OCI-LY7 (cell line): ENCODE data around the gene AMPD2. TPM values are rescaled to one million over a fixed set of nuclear protein-coding genes. Genes with fewer than 3 reads are reported as not detected.

ENCODE experiments used
- BruUV-seq: library from RNA; stranded (reverse); fragments of 400-500 nt; replicated peaks from 2 replicates; lab custom pipeline; 2021; lab: Mats Ljungman, UMichigan
- CTCF ChIA-PET: fragments of 300-600 bp; sonication (Branson Sonifier 250); formaldehyde crosslinking; loops from one replicate; lab custom pipeline; 2022; ENCODE audit warnings: antibody characterized with exemption; ENCODE audit not compliant: unreplicated experiment; lab: Charles Lee
- POLR2A ChIA-PET: fragments of 300-600 bp; sonication (Branson Sonifier 250); formaldehyde crosslinking; loops from one replicate; lab custom pipeline; 2022; ENCODE audit warnings: antibody characterized with exemption; lab: Charles Lee
- DNase-seq: peaks from one replicate; pipeline ENCODE4 v3.0.0-alpha.2; 2015; ENCODE audit warnings: low spot score
- H2AFZ ChIP-seq: fragments of 200-600 bp; sonication (generic), shearing (Covaris generic); 2 replicates; pipeline ENCODE4 v1.6.1; 2014; ENCODE audit warnings: mild to moderate bottlenecking, antibody characterized with exemption, low read length, moderate library complexity
- H3K27ac ChIP-seq: fragments of 200-600 bp; sonication (generic); 2 replicates; pipeline ENCODE4 v1.5.1; 2014; ENCODE audit warnings: mixed run types, low read depth, mild to moderate bottlenecking, moderate library complexity, low read length, inconsistent platforms; ENCODE audit not compliant: poor library complexity, severe bottlenecking
- H3K36me3 ChIP-seq: fragments of 200-600 bp; sonication (generic); 2 replicates; pipeline ENCODE4 v1.6.1; 2014; ENCODE audit warnings: mild to moderate bottlenecking, antibody characterized with exemption, low read length, moderate library complexity, mixed read lengths; ENCODE audit not compliant: insufficient read depth
- H3K4me1 ChIP-seq: fragments of 200-600 bp; sonication (generic); 2 replicates; pipeline ENCODE4 v1.5.1; 2014; ENCODE audit warnings: mild to moderate bottlenecking, low read length; ENCODE audit not compliant: insufficient read depth, poor library complexity, severe bottlenecking
- H3K4me2 ChIP-seq: fragments of 200-600 bp; sonication (generic); 2 replicates; pipeline ENCODE4 v1.6.1; 2014; ENCODE audit warnings: mild to moderate bottlenecking, low read length
- H3K4me3 ChIP-seq: fragments of 200-600 bp; sonication (generic); 2 replicates; pipeline ENCODE4 v1.5.1; 2014; ENCODE audit warnings: mild to moderate bottlenecking, low read depth, low read length; ENCODE audit not compliant: poor library complexity, severe bottlenecking
- H3K79me2 ChIP-seq: fragments of 200-600 bp; sonication (generic); 2 replicates; pipeline ENCODE4 v1.6.1; 2016; ENCODE audit warnings: low read depth, mild to moderate bottlenecking, low read length, moderate library complexity, mixed read lengths; ENCODE audit not compliant: insufficient read depth
- H3K9me2 ChIP-seq: fragments of 200-600 bp; sonication (generic); 2 replicates; pipeline ENCODE4 v1.6.1; 2016; ENCODE audit warnings: mild to moderate bottlenecking, low read length, mixed read lengths; ENCODE audit not compliant: insufficient read depth
- H3K9me3 ChIP-seq: fragments of 200-600 bp; sonication (generic); 2 replicates; pipeline ENCODE4 v1.6.1; 2014; ENCODE audit warnings: mild to moderate bottlenecking, mixed run types, low read length, mixed read lengths
- H4K20me1 ChIP-seq: fragments of 200-600 bp; sonication (generic); 2 replicates; pipeline ENCODE4 v1.6.1; 2014; ENCODE audit warnings: mild to moderate bottlenecking, antibody characterized with exemption, low read length, moderate library complexity, mixed read lengths; ENCODE audit not compliant: insufficient read depth
- EZH2phosphoT487 ChIP-seq: fragments of 200-600 bp; sonication (generic); IDR thresholded peaks from 2 replicates; pipeline ENCODE4 v1.6.1; 2018; ENCODE audit warnings: low read depth, borderline replicate concordance, mild to moderate bottlenecking, mixed run types, antibody characterized with exemption, low read length, moderate library complexity, mixed read lengths
- intact Hi-C: fragments of 100-400 bp; cut with micrococcal nuclease; formaldehyde crosslinking; loops from one replicate; pipeline ENCODE4 v1.10.0; 2022; ENCODE audit not compliant: unreplicated experiment
- total RNA-seq, 2 experiments: library from RNA; depleted of rRNA in 1 of 2; stranded (reverse); fragments of >200 nt in 1 of 2; shearing (Covaris generic) in 1 of 2; gene quantifications; 2 replicates each; pipeline ENCODE4 v1.2.3, GENCODE V29; 2014 to 2022
- TF ChIP-seq, protein P1 (sequence below): fragments of 200-600 bp; sonication (generic); conservative IDR thresholded peaks from 2 replicates; pipeline ENCODE4 v1.5.1; 2014; ENCODE audit warnings: mild to moderate bottlenecking, antibody characterized with exemption, low read length, moderate library complexity, mixed read lengths

Gene AMPD2
- total RNA-seq, 2 experiments from 2014 or later = 51.8 to 66.2 TPM

GRCh38 chr1:109657395-109657794 is 37.8 kb downstream of the AMPD2 start:
- DNase-seq = no peak
- Histone ChIP-seq H2AFZ (no peak overlapping the region), H3K4me1 (peaks cover 5% of the 10 kb centered on the region), H3K36me3 (no peaks in the 10 kb centered on the region), H3K4me2 (no peak overlapping the region), H3K79me2 (no peaks in the 10 kb centered on the region), H3K9me3 (no peaks in the 10 kb centered on the region), H3K4me3 (no peak overlapping the region), H4K20me1 (no peaks in the 10 kb centered on the region), H3K27ac (no peak overlapping the region), H3K9me2 (no peaks in the 10 kb centered on the region)
- intact Hi-C loops = no loop called here
- TF ChIP-seq, protein P1, sequence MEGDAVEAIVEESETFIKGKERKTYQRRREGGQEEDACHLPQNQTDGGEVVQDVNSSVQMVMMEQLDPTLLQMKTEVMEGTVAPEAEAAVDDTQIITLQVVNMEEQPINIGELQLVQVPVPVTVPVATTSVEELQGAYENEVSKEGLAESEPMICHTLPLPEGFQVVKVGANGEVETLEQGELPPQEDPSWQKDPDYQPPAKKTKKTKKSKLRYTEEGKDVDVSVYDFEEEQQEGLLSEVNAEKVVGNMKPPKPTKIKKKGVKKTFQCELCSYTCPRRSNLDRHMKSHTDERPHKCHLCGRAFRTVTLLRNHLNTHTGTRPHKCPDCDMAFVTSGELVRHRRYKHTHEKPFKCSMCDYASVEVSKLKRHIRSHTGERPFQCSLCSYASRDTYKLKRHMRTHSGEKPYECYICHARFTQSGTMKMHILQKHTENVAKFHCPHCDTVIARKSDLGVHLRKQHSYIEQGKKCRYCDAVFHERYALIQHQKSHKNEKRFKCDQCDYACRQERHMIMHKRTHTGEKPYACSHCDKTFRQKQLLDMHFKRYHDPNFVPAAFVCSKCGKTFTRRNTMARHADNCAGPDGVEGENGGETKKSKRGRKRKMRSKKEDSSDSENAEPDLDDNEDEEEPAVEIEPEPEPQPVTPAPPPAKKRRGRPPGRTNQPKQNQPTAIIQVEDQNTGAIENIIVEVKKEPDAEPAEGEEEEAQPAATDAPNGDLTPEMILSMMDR = no peak
- no peak for TF ChIP-seq EZH2phosphoT487
- CTCF ChIA-PET = no interaction called here
- BruUV-seq = no TSS peak
- POLR2A ChIA-PET = interaction anchor here (0.9 kb wide), 1 partner anchor 97 kb away, joined by 3 read pairs; no protein-coding TSS in a partner anchor

GRCh38 chr1:109657970-109658369 is 38.3 kb downstream of the AMPD2 start:
- no peak overlapping the region for H3K4me3 ChIP-seq
- H3K79me2 ChIP-seq = no peaks in the 10 kb centered on the region
- no peak overlapping the region for H3K4me2 ChIP-seq
- no peak for DNase-seq
- no peak overlapping the region for H2AFZ ChIP-seq
- no peaks in the 10 kb centered on the region for H3K36me3 ChIP-seq
- no peak for TF ChIP-seq EZH2phosphoT487
- TF ChIP-seq, protein P1 = no peak
- H3K4me1 ChIP-seq = peaks cover 5% of the 10 kb centered on the region
- ChIA-PET CTCF (no interaction called here), POLR2A (interaction anchor here (0.9 kb wide), 1 partner anchor 96 kb away, joined by 3 read pairs; no protein-coding TSS in a partner anchor)
- H4K20me1 ChIP-seq = no peaks in the 10 kb centered on the region
- no peak overlapping the region for H3K27ac ChIP-seq
- no peaks in the 10 kb centered on the region for H3K9me2 ChIP-seq
- intact Hi-C loops = no loop called here
- BruUV-seq = no TSS peak
- no peaks in the 10 kb centered on the region for H3K9me3 ChIP-seq

DNA sequence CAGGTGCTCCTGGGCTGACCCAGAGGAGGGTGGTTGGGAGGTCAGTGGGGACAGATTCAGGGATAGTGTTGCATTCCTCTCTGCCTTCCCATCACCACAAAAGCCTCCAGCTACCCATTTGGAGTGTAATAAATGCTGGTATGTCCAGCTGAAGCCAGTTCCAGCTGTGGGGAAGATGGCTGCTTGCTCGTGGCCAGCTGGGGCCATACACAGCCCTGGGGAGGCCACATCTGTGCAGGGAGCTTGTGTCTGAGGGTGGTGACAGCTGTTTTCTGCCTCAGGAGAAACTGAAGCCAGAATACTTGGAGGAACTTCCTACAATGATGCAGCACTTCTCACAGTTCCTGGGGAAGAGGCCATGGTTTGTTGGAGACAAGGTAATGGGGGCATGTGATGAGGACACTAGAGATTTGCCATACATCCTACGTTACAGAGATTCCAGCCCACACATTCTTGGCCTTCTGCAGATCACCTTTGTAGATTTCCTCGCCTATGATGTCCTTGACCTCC is 39.0 kb downstream of the AMPD2 start:
- no TSS peak for BruUV-seq
- no peaks in the 10 kb centered on the region for H3K9me2 ChIP-seq
- DNase-seq = no peak
- H3K27ac ChIP-seq = no peak overlapping the region
- TF ChIP-seq EZH2phosphoT487 = no peak
- TF ChIP-seq, protein P1 = no peak
- H3K4me3 ChIP-seq = no peak overlapping the region
- H3K4me2 ChIP-seq = no peak overlapping the region
- intact Hi-C loops = no loop called here
- no peaks in the 10 kb centered on the region for H3K79me2 ChIP-seq
- H2AFZ ChIP-seq = no peak overlapping the region
- ChIA-PET CTCF (no interaction called here), POLR2A (interaction anchor here (0.9 kb wide), 1 partner anchor 95 kb away, joined by 3 read pairs; no protein-coding TSS in a partner anchor)
- H3K9me3 ChIP-seq = no peaks in the 10 kb centered on the region
- no peaks in the 10 kb centered on the region for H3K36me3 ChIP-seq
- H4K20me1 ChIP-seq = no peaks in the 10 kb centered on the region
- H3K4me1 ChIP-seq = peaks cover 5% of the 10 kb centered on the region
